Measurements from ENCODE around the gene SIRPD. TPM values are rescaled to one million over a fixed set of nuclear protein-coding genes. Genes with fewer than 3 reads are reported as not detected.

SIRPD gene
- polyA plus RNA-seq, 1 donor from 2014 or later: not detected

GRCh38 chr20:1539816-1540419 is 17.6 kb downstream of the SIRPD start:
- Histone ChIP-seq H2AFZ (ENCODE audit: low read depth, low read length) (no peak overlapping the region), H3K9me2 (ENCODE audit: insufficient read depth, low read length) (no peaks in the 10 kb centered on the region), H3K4me3 (ENCODE audit: low read length) (no peak overlapping the region), H3K79me2 (replicated peaks; ENCODE audit: insufficient read depth, low read length) (no peaks in the 10 kb centered on the region), H3K36me3 (ENCODE audit: insufficient read depth, low read length) (no peaks in the 10 kb centered on the region), H4K20me1 (ENCODE audit: insufficient read depth) (no peaks in the 10 kb centered on the region), H3F3A (ENCODE audit: insufficient read depth, low read length, poor library complexity, severe bottlenecking) (no peaks in the 10 kb centered on the region), H3K9me3 (ENCODE audit: low read length) (peaks cover 3% of the 10 kb centered on the region), H3K4me2 (ENCODE audit: low read length) (no peak overlapping the region), H3K27ac (ENCODE audit: low read length) (no peak overlapping the region), H3K27me3 (ENCODE audit: insufficient read depth, low read depth, low read length) (no peaks in the 10 kb centered on the region), H3K9ac (ENCODE audit: low read length) (no peak overlapping the region)
- TF ChIP-seq RAD21 (conservative IDR thresholded peaks at IDR 0.05) (no peak), EZH2 (IDR thresholded peaks at IDR 0.05; ENCODE audit: borderline replicate concordance, insufficient read depth, low read length, poor library complexity, severe bottlenecking) (no peak), CTCF (IDR thresholded peaks at IDR 0.05; ENCODE audit: poor library complexity, severe bottlenecking) (no peak), POLR2AphosphoS5 (IDR thresholded peaks at IDR 0.05) (no peak), EP300 (conservative IDR thresholded peaks at IDR 0.05; ENCODE audit: poor library complexity, severe bottlenecking) (no peak), TAF1 (IDR thresholded peaks at IDR 0.05; ENCODE audit: low read depth) (no peak), MXI1 (conservative IDR thresholded peaks at IDR 0.05; ENCODE audit: poor library complexity, severe bottlenecking) (no peak), REST (IDR thresholded peaks at IDR 0.05; ENCODE audit: borderline replicate concordance) (no peak), SMC3 (conservative IDR thresholded peaks at IDR 0.05; ENCODE audit: poor library complexity) (no peak)

- H3K36me3 ChIP-seq (ENCODE audit: insufficient read depth, low read length): no peaks in the 10 kb centered on the region
- H3K27me3 ChIP-seq (ENCODE audit: insufficient read depth, low read depth, low read length): no peaks in the 10 kb centered on the region
These were observed 18.9 kb downstream of the SIRPD start for GRCh38 chr20:1538655-1539054.

More at GRCh38 chr20:1538655-1539054, 18.9 kb downstream of the SIRPD start:
- no peaks in the 10 kb centered on the region for H3K9me2 ChIP-seq (ENCODE audit: insufficient read depth, low read length)
- no peak overlapping the region for H3K27ac ChIP-seq (ENCODE audit: low read length)
- H3K79me2 ChIP-seq (replicated peaks; ENCODE audit: insufficient read depth, low read length): no peaks in the 10 kb centered on the region
- no peaks in the 10 kb centered on the region for H4K20me1 ChIP-seq (ENCODE audit: insufficient read depth)
- TF ChIP-seq EP300 (conservative IDR thresholded peaks at IDR 0.05; ENCODE audit: poor library complexity, severe bottlenecking) (no peak), SMC3 (conservative IDR thresholded peaks at IDR 0.05; ENCODE audit: poor library complexity) (no peak)
- H3K9me3 ChIP-seq (ENCODE audit: low read length): peaks cover 3% of the 10 kb centered on the region
- H3F3A ChIP-seq (ENCODE audit: insufficient read depth, low read length, poor library complexity, severe bottlenecking): no peaks in the 10 kb centered on the region
- no peak overlapping the region for H3K4me3 ChIP-seq (ENCODE audit: low read length)
- no peak overlapping the region for H2AFZ ChIP-seq (ENCODE audit: low read depth, low read length)
- no peak overlapping the region for H3K9ac ChIP-seq (ENCODE audit: low read length)
- no peak overlapping the region for H3K4me2 ChIP-seq (ENCODE audit: low read length)

All from neural cell (in vitro differentiated cells).